ENCODE data around the gene ZNF516.

ZNF516 gene

GRCh38 chr18:76376225-76376624 is 118.8 kb downstream of the ZNF516 start:
- no peak for DNase-seq

GRCh38 chr18:76374330-76375281 is 120.4 kb downstream of the ZNF516 start:
- DNase-seq, result no peak

- DNase-seq, result no peak
Measured at GRCh38 chr18:76373297-76373696, 121.7 kb downstream of the ZNF516 start.

- no peak for DNase-seq
Measured at GRCh38 chr18:76371301-76372203, 123.5 kb downstream of the ZNF516 start.

- no peak for DNase-seq
Measured at GRCh38 chr18:76370686-76371085, 124.4 kb downstream of the ZNF516 start.

- DNase-seq, result no peak
Measured at GRCh38 chr18:76370201-76370600, 124.8 kb downstream of the ZNF516 start.

- no peak for DNase-seq
Measured at GRCh38 chr18:76369791-76370190, 125.3 kb downstream of the ZNF516 start.

GRCh38 chr18:76368976-76369375 is 126.1 kb downstream of the ZNF516 start:
- DNase-seq, result no peak

- no peak for DNase-seq
Measured at GRCh38 chr18:76368271-76368670, 126.8 kb downstream of the ZNF516 start.

GRCh38 chr18:76367168-76368125 is 127.6 kb downstream of the ZNF516 start:
- no peak for DNase-seq

- no peak for DNase-seq
Measured at GRCh38 chr18:76365561-76365960, 129.5 kb downstream of the ZNF516 start.

GRCh38 chr18:76364282-76365259 is 130.5 kb downstream of the ZNF516 start:
- DNase-seq, result no peak

GRCh38 chr18:76363436-76364120 is 131.5 kb downstream of the ZNF516 start:
- no peak for DNase-seq

GRCh38 chr18:76362676-76363075 is 132.4 kb downstream of the ZNF516 start:
- no peak for DNase-seq

GRCh38 chr18:76361219-76361618 is 133.8 kb downstream of the ZNF516 start:
- DNase-seq, result no peak

GRCh38 chr18:76359909-76360308 is 135.1 kb downstream of the ZNF516 start:
- DNase-seq, result no peak

- no peak for DNase-seq
Measured at GRCh38 chr18:76358774-76359173, 136.3 kb downstream of the ZNF516 start.

GRCh38 chr18:76357585-76358260 is 137.3 kb downstream of the ZNF516 start:
- no peak for DNase-seq

- no peak for DNase-seq
Measured at GRCh38 chr18:76357174-76357573, 137.9 kb downstream of the ZNF516 start.

GRCh38 chr18:76356666-76357065 is 138.4 kb downstream of the ZNF516 start:
- DNase-seq, result no peak

Measured in suppressor macrophage treated with lipopolysaccharide for 1 hour (primary cell).